HAP-1 (cell line): ENCODE data around the gene SLC66A2.

Experiments used
- DNase-seq, 2 experiments: peaks; one replicate each; pipeline ENCODE4 v3.0.0-alpha.2; 2016 to 2020; ENCODE audit warnings: low spot score in 2 of 2
- H3K27me3 ChIP-seq: fragments of 250-450 bp; sonication (Bioruptor Pico); 2 replicates; pipeline ENCODE4 v1.5.1; 2020; ENCODE audit warnings: low read depth, mild to moderate bottlenecking, moderate library complexity
- H3K36me3 ChIP-seq: fragments of 250-450 bp; sonication (Bioruptor Pico); replicated peaks from 2 replicates; pipeline ENCODE4 v1.5.1; 2020; ENCODE audit warnings: mild to moderate bottlenecking
- H3K4me1 ChIP-seq: fragments of 250-450 bp; sonication (Bioruptor Pico); 2 replicates; pipeline ENCODE4 v1.5.1; 2020; ENCODE audit warnings: mild to moderate bottlenecking
- H3K4me3 ChIP-seq: fragments of 250-450 bp; sonication (Bioruptor Pico); 2 replicates; pipeline ENCODE4 v1.5.1; 2020; ENCODE audit warnings: mild to moderate bottlenecking, moderate library complexity
- H3K9me3 ChIP-seq: fragments of 250-450 bp; sonication (Bioruptor Pico); 2 replicates; pipeline ENCODE4 v1.5.1; 2020; ENCODE audit warnings: mild to moderate bottlenecking, moderate library complexity
- in situ Hi-C: fragments of 300-500 bp; cut with MboI; formaldehyde crosslinking; loops from 3 replicates; pipeline ENCODE4 v1.14.3; 2020; ENCODE audit warnings: low sequenced_read_pairs, inconsistent platforms, mixed read lengths

Gene SLC66A2

DNA sequence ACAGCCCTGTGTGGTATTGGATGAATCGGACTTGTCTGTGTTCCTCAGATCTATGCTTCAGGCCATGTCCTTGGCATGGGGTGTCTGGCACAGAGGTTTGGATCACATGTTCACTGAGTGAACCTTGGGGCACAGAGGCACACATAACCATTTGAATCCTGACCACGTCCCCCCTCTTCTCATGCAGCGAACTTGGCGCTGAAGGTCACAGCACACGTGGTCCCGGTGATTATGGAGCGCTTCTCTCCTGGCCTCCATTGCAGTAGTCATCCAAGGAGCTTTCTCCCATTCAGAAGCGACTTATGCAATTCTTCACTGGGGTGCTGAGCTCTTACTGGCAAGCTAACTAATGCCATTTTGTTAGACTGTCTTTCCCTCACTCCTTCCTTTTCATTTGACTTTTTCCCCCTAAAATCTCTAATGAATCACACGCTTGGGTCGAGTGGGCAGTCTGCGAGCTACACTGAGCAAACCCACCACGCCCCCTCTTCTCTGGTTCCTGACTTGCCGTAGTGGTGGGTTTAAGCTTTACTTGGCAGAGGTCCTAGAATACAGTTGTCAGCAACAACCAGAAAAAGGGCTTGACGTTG, 94.3 kb downstream of the SLC66A2 start:
- DNase-seq, result no peak
- Histone ChIP-seq H3K9me3 (no peaks in the 10 kb centered on the region), H3K36me3 (no peaks in the 10 kb centered on the region), H3K4me1 (no peaks in the 10 kb centered on the region), H3K27me3 (no peaks in the 10 kb centered on the region), H3K4me3 (no peak overlapping the region)
- in situ Hi-C loops, result no loop called here

GRCh38 chr18:79856119-79857007, 95.1 kb downstream of the SLC66A2 start:
- Histone ChIP-seq H3K27me3 (no peaks in the 10 kb centered on the region), H3K36me3 (no peaks in the 10 kb centered on the region), H3K4me1 (no peaks in the 10 kb centered on the region), H3K9me3 (no peaks in the 10 kb centered on the region), H3K4me3 (no peak overlapping the region)
- in situ Hi-C loops, result no loop called here
- DNase-seq, result peak in 1 of 2 experiments; percentile 35

DNA sequence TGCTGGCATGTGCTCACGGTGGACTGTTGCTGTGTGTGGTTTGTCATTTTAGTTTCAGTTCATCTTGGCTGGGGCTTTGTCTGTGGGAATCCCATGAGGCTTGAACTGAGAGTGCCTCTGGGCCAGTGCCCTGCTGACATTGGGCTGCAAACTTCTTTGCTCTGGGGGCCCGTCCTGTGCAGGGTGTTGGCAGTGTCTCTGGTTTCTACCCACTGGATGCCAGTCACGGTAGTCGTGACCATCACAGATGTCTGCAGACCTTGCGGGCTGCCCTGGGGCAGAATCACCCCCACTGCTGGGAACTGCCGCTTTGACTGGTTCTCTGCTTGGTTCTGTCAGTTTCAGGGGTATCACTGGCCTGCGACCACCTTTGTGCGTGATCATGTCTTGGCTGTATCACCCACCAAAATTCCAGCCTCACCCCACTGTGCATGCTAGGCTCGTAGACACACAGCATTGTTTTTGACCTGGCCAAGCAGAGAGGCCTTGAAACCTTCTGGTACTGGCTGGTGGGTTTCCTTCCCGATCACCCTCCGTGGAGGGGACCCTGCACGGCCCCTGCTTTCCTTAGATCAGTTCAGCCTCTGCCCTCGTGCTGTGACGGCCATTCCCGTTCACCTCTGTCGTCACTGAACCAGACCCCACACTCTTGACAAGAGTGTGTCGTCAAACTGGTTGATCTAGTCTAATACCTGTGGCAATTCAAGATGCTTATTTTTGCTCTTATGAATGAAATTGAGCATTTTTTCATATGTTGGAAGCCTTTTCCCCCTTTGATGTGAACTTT, 96.1 kb downstream of the SLC66A2 start:
- Histone ChIP-seq H3K36me3 (no peaks in the 10 kb centered on the region), H3K9me3 (no peaks in the 10 kb centered on the region; the same call in 1 of the 2 replicates), H3K4me3 (no peak overlapping the region), H3K27me3 (no peaks in the 10 kb centered on the region), H3K4me1 (no peaks in the 10 kb centered on the region)
- no peak for DNase-seq
- in situ Hi-C loops, result no loop called here

GRCh38 chr18:79853993-79854364, 97.5 kb downstream of the SLC66A2 start:
- Histone ChIP-seq H3K4me3 (no peak overlapping the region), H3K4me1 (no peaks in the 10 kb centered on the region), H3K9me3 (no peaks in the 10 kb centered on the region; the same call in 1 of the 2 replicates), H3K27me3 (no peaks in the 10 kb centered on the region), H3K36me3 (no peaks in the 10 kb centered on the region)
- in situ Hi-C loops, result no loop called here
- no peak for DNase-seq

GRCh38 chr18:79853303-79853992, 98.0 kb downstream of the SLC66A2 start:
- in situ Hi-C loops, result no loop called here
- Histone ChIP-seq H3K36me3 (no peaks in the 10 kb centered on the region), H3K9me3 (no peaks in the 10 kb centered on the region; the same call in 1 of the 2 replicates), H3K4me1 (no peaks in the 10 kb centered on the region), H3K4me3 (no peak overlapping the region), H3K27me3 (no peaks in the 10 kb centered on the region)
- no peak for DNase-seq

- no peaks in the 10 kb centered on the region; the same call in 1 of the 2 replicates for H3K9me3 ChIP-seq
- H3K4me3 ChIP-seq, result no peak overlapping the region
- H3K27me3 ChIP-seq, result no peaks in the 10 kb centered on the region
- no peaks in the 10 kb centered on the region for H3K4me1 ChIP-seq
- no peaks in the 10 kb centered on the region for H3K36me3 ChIP-seq
- no peak for DNase-seq
- in situ Hi-C loops, result no loop called here
These were observed 98.7 kb downstream of the SLC66A2 start for GRCh38 chr18:79852561-79853302.
